IPS-18c (cell line): ENCODE data around the gene TPCN2.
A peak's percentile ranks its signal among the peaks of the same experiment; 100 is the strongest.
"Not testable (repeated sequence)": the region's sequence is repeated elsewhere in the genome, so short reads cannot be mapped to it uniquely, and the experiment has no call there.

Experiments used
- H3K4me3 ChIP-seq: 2 replicates; pipeline ENCODE4 v1.7.0; 2013; ENCODE audit warnings: low read depth, mild to moderate bottlenecking, low read length, moderate library complexity; ENCODE audit not compliant: insufficient read depth
- H3K9me3 ChIP-seq: one replicate; pipeline ENCODE4 v1.6.1; 2013; ENCODE audit warnings: mild to moderate bottlenecking, low read length, moderate library complexity; ENCODE audit not compliant: control insufficient read depth, insufficient read depth

Gene TPCN2

DNA sequence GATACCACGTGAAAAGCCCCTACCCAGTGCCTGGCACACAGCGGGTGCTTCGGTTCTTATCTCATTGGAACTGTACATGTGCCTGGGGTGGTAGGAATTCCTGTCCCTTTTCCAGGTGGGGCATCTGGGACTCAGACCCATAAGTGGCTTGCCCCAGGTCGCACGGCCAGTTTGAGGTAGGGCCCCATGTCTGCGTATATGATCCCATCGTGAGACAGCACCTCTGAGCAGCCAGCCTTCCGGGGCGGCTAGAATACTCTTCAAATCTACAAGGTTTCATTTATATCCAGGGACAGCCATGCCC is 73.5 kb downstream of the TPCN2 start:
- no peaks in the 10 kb centered on the region for H3K9me3 ChIP-seq
- no peak overlapping the region for H3K4me3 ChIP-seq

- Histone ChIP-seq H3K9me3 (no peaks in the 10 kb centered on the region), H3K4me3 (peak overlapping the region; percentile 45)
These were observed 74.1 kb downstream of the TPCN2 start for GRCh38 chr11:69122630-69123431.

DNA sequence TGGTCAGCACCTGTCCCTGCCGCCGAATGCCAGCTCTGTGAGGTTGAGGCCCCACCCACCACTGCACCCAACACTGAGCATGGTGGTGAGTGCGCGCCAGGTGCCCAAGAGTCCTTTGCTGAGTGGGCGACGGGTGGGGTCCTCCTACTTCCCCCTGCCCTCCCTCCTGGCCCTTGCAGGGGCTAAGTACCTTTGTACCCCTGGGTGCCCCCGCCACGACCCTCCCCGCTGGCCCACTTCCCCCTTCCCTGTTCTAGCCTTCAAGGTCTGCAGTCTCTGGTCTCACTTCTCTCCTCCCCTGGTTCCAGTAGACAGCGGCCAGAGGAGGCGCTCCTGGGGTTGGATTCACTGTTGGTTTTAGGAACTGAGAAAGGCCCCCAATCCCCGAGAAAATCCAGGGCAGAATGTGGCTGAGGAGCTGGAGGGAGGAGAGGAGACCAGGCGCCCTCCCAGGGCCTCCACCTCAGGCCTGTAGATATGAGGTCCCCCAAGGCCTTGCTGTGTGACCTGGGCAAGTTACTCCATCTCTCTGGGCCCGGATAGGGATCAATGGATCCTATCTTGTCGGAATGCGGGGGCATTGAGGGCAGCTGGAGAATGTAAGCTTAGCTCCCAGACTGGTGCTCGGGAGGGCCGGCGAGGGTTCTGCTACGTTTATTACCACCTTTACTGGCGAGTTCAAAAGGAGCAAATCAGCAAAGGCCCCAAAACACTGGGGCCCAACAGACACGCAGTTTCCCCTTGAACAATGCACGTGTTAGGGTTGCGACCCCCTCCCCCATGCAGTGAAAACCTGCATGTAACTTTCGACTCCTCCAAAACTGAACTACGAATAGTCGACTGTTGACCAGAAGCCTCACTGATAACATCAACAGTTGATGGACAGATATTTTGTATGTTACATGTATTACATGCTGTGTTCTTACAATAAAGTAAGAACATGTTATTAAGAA is 75.1 kb downstream of the TPCN2 start:
- Histone ChIP-seq H3K4me3 (peak overlapping the region; percentile 45), H3K9me3 (no peaks in the 10 kb centered on the region)

DNA sequence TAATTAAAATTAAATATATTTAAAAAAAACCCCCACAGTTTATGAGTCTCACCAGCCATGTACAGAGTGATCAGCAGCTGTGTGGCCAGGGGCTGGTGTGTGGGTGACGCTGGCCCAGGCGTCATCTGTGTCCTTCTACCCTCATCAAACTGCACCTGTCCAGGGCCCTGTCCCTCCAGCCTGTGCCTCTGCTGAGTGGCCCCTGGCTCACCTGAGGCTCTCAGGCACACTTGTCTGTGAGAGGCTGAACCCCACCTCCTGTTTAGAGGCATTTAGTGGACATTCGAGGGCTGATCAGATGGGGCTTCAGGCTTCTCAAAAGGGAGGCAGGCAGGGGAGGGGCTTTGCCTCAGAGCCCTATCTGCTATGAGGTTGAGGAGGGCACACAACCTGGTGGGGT is 77.1 kb downstream of the TPCN2 start:
- Histone ChIP-seq H3K9me3 (no peaks in the 10 kb centered on the region), H3K4me3 (no peak overlapping the region)

- Histone ChIP-seq H3K4me3 (no peak overlapping the region), H3K9me3 (no peaks in the 10 kb centered on the region)
These were observed 77.6 kb downstream of the TPCN2 start for GRCh38 chr11:69126286-69126685.

DNA sequence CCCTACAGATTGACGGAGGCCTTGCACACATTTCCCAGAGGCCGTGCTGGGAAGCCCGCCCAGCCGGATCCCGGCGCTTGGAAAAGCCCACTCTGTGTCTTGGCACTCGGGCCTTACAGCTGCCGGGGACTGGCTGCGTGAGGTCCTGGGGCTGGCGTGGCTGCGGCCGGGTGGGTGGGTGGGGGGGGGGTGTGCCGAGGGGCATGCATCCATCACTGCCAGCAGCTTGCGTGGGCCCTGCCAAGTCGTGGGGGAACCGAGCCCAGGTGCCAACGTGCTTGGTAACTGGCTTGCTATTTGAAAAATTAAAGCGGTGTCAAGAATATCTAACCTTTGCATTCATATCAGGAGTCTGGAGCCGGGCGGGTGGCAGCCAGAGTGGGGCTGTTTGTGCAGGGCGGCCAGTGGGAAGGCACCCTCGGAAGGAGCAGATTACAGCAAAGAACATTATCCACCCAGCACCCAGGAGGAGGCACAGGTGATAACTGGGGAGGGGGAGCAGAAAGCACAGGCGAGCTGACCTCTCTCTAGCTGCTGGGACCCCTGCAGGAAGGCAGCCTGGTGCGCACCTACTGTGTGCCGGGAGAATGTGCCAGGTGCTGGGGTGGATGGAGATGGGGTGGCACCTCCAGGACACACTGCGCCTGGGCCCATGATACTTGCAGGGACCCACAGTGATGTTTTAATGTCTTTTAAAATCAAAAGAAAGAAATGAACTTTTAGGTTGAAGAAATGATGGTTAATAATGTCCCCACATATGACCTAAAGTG is 78.5 kb downstream of the TPCN2 start:
- H3K9me3 ChIP-seq = no peaks in the 10 kb centered on the region
- H3K4me3 ChIP-seq = no peak overlapping the region

DNA sequence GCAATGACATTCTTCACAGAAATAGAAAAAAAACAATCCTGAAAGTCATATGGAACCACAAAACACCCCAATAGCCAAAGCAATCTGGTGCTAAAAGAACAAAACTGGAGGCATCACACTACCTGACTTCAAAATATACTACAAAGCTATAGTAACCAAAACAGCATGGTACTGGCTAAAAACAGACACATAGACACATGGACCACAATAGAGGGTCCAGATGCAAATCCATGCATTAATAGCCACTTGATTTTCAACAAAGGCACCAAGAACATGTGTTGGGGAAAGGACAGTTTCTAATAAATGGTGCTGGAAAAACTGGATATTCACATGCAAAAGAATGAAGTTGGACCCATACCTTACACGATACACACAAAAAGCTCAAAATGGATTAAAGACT is 79.2 kb downstream of the TPCN2 start:
- Histone ChIP-seq H3K4me3 (no peak overlapping the region), H3K9me3 (no peaks in the 10 kb centered on the region)

DNA sequence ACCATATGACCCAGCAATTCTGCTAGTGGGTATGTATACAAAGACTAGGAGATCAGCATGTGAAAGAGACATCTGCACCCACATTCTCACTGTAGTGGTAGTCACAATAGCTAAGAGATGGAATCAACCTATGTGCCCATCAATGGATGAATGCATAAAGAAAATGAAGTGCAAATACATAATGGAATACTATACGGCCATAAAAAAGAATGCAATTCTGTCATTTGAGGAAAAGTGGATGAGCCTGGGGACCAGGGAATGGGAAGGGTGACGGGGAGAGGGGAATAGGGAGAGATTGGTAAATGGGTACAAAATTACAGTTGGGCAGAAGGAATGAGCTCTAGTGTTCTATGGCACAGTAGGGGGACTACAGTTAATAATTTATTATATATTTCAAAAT is 80.3 kb downstream of the TPCN2 start:
- Histone ChIP-seq H3K9me3 (no peaks in the 10 kb centered on the region), H3K4me3 (no peak overlapping the region)

DNA sequence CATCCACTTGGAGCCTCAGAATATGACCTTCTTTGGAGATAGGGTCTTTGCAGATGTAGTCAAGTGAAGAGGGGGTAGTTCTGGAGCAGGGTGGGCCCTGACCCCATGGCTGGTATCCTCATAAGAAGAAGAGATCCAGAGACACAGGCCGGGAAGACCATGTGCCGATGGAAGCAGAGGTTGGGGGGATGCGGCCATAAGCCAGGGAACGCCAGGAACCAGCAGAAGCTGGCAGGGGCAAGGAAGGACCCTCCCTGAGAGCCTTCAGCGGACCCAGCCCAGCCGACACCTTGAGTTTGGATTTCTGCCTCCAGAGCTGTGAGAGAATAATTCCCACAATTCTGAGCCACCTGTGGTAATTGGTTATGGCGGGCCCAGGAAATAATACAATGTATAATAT is 80.9 kb downstream of the TPCN2 start:
- H3K4me3 ChIP-seq = no peak overlapping the region

GRCh38 chr11:69130654-69131053 is 81.9 kb downstream of the TPCN2 start:
- Histone ChIP-seq H3K4me3 (no peak overlapping the region), H3K9me3 (no peaks in the 10 kb centered on the region)

More for the DNA sequence above, 80.9 kb downstream of the TPCN2 start:
- H3K9me3 ChIP-seq = no peaks in the 10 kb centered on the region

- H3K9me3 ChIP-seq = no peaks in the 10 kb centered on the region
- no peak overlapping the region for H3K4me3 ChIP-seq
These were observed 82.4 kb downstream of the TPCN2 start for GRCh38 chr11:69131121-69131566.

DNA sequence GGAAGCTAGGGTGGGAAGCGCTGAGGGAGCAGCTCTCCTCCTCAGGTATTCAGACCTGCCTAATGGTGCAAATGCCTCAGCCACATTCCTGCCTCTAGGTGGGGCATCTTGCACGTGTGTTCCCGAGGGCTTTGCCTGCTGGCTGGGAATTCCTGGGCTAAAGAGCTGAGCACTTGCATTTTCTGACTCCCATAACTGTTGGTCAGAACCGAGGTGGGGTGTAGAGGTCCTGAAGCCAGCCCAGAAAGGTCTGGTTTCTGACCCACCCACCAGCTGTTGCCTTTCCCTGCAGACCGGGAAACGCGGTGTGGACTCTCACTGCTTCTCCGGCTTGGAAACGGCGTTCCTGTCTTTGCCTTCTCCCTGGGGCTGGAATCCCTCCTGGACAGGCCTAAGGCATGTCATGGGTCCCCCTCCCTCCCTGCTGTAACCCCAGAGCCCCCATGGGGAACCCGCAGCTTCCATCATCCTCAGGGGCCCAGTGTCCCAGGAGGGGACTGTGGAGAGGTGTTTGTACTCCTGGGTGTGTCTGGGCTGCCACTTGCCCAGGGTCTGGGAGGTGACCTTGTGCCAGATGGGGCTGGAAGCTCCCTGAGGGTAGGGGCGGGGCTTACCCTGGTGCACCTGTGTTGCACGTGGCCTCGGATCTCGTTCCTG is 83.0 kb downstream of the TPCN2 start:
- Histone ChIP-seq H3K9me3 (no peaks in the 10 kb centered on the region), H3K4me3 (no peak overlapping the region)

DNA sequence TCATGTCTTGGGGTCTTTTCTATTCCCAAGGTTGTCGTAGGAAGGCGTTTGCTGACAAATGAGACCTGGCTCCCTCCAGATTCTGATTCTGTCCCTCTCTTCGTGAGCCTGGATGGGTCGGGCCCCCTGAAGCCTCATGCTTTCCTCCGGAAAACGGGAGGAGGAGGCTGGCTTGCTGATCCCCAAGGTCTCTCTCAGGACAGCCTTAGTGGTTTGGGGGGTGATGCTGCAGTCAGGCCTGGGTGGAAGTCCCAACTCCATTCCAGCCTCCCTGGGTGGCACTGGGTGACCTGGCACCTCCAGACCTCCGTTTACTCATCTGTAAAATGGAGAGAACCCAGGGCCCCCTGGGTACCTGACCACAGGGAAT is 83.6 kb downstream of the TPCN2 start:
- H3K4me3 ChIP-seq = no peak overlapping the region
- H3K9me3 ChIP-seq = no peaks in the 10 kb centered on the region

GRCh38 chr11:69133251-69133650 is 84.5 kb downstream of the TPCN2 start:
- Histone ChIP-seq H3K9me3 (no peaks in the 10 kb centered on the region), H3K4me3 (no peak overlapping the region)

- H3K4me3 ChIP-seq, H3K9me3 ChIP-seq: not testable (repeated sequence)
These were observed 85.5 kb downstream of the TPCN2 start for GRCh38 chr11:69134182-69134581.

DNA sequence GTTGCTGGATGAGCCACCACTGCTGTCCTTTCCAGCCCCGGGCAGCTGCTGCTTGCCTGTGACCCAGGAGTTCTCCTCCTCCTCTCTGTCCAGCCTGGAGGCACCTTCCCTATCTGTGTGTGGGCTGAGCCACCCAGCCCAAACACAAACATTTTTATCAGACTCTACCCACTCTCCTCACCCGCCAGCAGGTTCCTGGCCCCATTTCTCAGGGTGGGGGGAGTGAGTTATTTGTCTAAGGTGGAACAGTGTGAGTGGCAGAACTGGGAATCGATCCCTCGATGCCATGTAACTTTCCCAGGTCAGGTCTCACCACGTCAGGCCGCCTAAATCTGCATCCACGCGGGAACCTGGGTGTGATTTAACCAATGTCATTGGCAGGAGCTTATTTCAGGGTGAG is 86.2 kb downstream of the TPCN2 start:
- H3K4me3 ChIP-seq = no peak overlapping the region
- no peaks in the 10 kb centered on the region for H3K9me3 ChIP-seq
